ENCODE data around the gene TMA7.
A peak's percentile ranks its signal among the peaks of the same experiment; 100 is the strongest.

GRCh38 chr3:48402281-48402732 lies 37.8 kb upstream of the TMA7 start:
- TF ChIP-seq, protein P1, sequence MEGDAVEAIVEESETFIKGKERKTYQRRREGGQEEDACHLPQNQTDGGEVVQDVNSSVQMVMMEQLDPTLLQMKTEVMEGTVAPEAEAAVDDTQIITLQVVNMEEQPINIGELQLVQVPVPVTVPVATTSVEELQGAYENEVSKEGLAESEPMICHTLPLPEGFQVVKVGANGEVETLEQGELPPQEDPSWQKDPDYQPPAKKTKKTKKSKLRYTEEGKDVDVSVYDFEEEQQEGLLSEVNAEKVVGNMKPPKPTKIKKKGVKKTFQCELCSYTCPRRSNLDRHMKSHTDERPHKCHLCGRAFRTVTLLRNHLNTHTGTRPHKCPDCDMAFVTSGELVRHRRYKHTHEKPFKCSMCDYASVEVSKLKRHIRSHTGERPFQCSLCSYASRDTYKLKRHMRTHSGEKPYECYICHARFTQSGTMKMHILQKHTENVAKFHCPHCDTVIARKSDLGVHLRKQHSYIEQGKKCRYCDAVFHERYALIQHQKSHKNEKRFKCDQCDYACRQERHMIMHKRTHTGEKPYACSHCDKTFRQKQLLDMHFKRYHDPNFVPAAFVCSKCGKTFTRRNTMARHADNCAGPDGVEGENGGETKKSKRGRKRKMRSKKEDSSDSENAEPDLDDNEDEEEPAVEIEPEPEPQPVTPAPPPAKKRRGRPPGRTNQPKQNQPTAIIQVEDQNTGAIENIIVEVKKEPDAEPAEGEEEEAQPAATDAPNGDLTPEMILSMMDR (IDR thresholded peaks at IDR 0.05), result no peak
- TF ChIP-seq MYC (IDR thresholded peaks at IDR 0.05; ENCODE audit: borderline replicate concordance, low read length), result no peak
- no peak for TF ChIP-seq HOXA7 (CRISPR knock-in tag; IDR thresholded peaks at IDR 0.05)
- TF ChIP-seq, protein P2, sequence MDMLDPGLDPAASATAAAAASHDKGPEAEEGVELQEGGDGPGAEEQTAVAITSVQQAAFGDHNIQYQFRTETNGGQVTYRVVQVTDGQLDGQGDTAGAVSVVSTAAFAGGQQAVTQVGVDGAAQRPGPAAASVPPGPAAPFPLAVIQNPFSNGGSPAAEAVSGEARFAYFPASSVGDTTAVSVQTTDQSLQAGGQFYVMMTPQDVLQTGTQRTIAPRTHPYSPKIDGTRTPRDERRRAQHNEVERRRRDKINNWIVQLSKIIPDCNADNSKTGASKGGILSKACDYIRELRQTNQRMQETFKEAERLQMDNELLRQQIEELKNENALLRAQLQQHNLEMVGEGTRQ (IDR thresholded peaks at IDR 0.05), result peak; percentile 15; the same call in 1 of the 2 replicates
- no peak for TF ChIP-seq CEBPB (IDR thresholded peaks at IDR 0.05)
- TF ChIP-seq, protein P3, sequence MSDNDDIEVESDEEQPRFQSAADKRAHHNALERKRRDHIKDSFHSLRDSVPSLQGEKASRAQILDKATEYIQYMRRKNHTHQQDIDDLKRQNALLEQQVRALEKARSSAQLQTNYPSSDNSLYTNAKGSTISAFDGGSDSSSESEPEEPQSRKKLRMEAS (IDR thresholded peaks at IDR 0.05), result peak; percentile 48; the same call in 1 of the 2 replicates
- no peak for TF ChIP-seq POLR2AphosphoS2 (conservative IDR thresholded peaks at IDR 0.05; ENCODE audit: low read length)
- TF ChIP-seq POLR2A (IDR thresholded peaks at IDR 0.05; ENCODE audit: low read length), result no peak
- TF ChIP-seq NPAS2 (CRISPR knock-in tag; IDR thresholded peaks at IDR 0.05; ENCODE audit: borderline replicate concordance), result no peak
- no peak for TF ChIP-seq JUNB (IDR thresholded peaks at IDR 0.05)
- TF ChIP-seq RAD21 (conservative IDR thresholded peaks at IDR 0.05 in 1 of 2, IDR thresholded peaks at IDR 0.05 in 1 of 2), result no peak
- TF ChIP-seq RNF2 (IDR thresholded peaks at IDR 0.05; ENCODE audit: borderline replicate concordance, low read depth), result no peak
- TF ChIP-seq, protein P4, sequence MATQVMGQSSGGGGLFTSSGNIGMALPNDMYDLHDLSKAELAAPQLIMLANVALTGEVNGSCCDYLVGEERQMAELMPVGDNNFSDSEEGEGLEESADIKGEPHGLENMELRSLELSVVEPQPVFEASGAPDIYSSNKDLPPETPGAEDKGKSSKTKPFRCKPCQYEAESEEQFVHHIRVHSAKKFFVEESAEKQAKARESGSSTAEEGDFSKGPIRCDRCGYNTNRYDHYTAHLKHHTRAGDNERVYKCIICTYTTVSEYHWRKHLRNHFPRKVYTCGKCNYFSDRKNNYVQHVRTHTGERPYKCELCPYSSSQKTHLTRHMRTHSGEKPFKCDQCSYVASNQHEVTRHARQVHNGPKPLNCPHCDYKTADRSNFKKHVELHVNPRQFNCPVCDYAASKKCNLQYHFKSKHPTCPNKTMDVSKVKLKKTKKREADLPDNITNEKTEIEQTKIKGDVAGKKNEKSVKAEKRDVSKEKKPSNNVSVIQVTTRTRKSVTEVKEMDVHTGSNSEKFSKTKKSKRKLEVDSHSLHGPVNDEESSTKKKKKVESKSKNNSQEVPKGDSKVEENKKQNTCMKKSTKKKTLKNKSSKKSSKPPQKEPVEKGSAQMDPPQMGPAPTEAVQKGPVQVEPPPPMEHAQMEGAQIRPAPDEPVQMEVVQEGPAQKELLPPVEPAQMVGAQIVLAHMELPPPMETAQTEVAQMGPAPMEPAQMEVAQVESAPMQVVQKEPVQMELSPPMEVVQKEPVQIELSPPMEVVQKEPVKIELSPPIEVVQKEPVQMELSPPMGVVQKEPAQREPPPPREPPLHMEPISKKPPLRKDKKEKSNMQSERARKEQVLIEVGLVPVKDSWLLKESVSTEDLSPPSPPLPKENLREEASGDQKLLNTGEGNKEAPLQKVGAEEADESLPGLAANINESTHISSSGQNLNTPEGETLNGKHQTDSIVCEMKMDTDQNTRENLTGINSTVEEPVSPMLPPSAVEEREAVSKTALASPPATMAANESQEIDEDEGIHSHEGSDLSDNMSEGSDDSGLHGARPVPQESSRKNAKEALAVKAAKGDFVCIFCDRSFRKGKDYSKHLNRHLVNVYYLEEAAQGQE (IDR thresholded peaks at IDR 0.05), result no peak
